ENCODE measurements around the gene SH2D3C. TPM values are rescaled to one million over a fixed set of nuclear protein-coding genes. Genes with fewer than 3 reads are reported as not detected.

SH2D3C gene
- total RNA-seq, 1 experiment from 2014 or later: 0.79 TPM

GRCh38 chr9:127767410-127767809 lies 11.1 kb downstream of the SH2D3C start:
- Histone ChIP-seq H2AFZ (no peak overlapping the region), H3F3A (ENCODE audit: insufficient read depth, low read depth) (peaks cover 6% of the 10 kb centered on the region; the same call in 1 of the 2 replicates), H3K36me3 (ENCODE audit: low read depth) (no peaks in the 10 kb centered on the region), H3K4me2 (no peak overlapping the region), H4K20me1 (ENCODE audit: insufficient read depth) (no peaks in the 10 kb centered on the region), H3K27me3 (ENCODE audit: insufficient read depth, low read depth) (peaks cover 15% of the 10 kb centered on the region), H3K27ac (no peak overlapping the region), H3K79me2 (ENCODE audit: low read depth) (no peaks in the 10 kb centered on the region), H3K4me3 (no peak overlapping the region), H3K9me3 (ENCODE audit: insufficient read depth, low read depth) (no peaks in the 10 kb centered on the region), H3K4me1 (replicated peaks; ENCODE audit: insufficient read depth) (peaks cover 7% of the 10 kb centered on the region), H3K9me2 (ENCODE audit: insufficient read depth) (no peaks in the 10 kb centered on the region)
- no peak for DNase-seq
- BruUV-seq (replicated peaks): no TSS peak
- POLR2A ChIA-PET (ENCODE audit: unreplicated experiment): no interaction called here
- no peak for TF ChIP-seq EZH2 (IDR thresholded peaks at IDR 0.05; ENCODE audit: low read depth)
- no peak for TF ChIP-seq CTCF (conservative IDR thresholded peaks at IDR 0.05)
- intact Hi-C loops (cut with micrococcal nuclease; ENCODE audit: unreplicated experiment): no loop called here
- CTCF ChIA-PET: interaction anchor here (0.6 kb wide), 1 partner anchor 267 kb away, joined by 3 read pairs; no protein-coding TSS in a partner anchor

GRCh38 chr9:127765418-127765817 lies 13.0 kb downstream of the SH2D3C start:
- H3K4me3 ChIP-seq: no peak overlapping the region
- H3K4me1 ChIP-seq (replicated peaks; ENCODE audit: insufficient read depth): peaks cover 3% of the 10 kb centered on the region
- no peaks in the 10 kb centered on the region for H3K79me2 ChIP-seq (ENCODE audit: low read depth)
- no peaks in the 10 kb centered on the region for H3K36me3 ChIP-seq (ENCODE audit: low read depth)
- H3K4me2 ChIP-seq: no peak overlapping the region
- POLR2A ChIA-PET (ENCODE audit: unreplicated experiment): interaction anchor here (0.7 kb wide), 1 partner anchor 661 kb away, joined by 3 read pairs; no protein-coding TSS in a partner anchor
- no peak overlapping the region for H3K27ac ChIP-seq
- TF ChIP-seq CTCF (conservative IDR thresholded peaks at IDR 0.05): no peak
- TF ChIP-seq EZH2 (IDR thresholded peaks at IDR 0.05; ENCODE audit: low read depth): no peak
- no peak overlapping the region for H2AFZ ChIP-seq
- H3K9me2 ChIP-seq (ENCODE audit: insufficient read depth): no peaks in the 10 kb centered on the region
- BruUV-seq (replicated peaks): no TSS peak
- no peaks in the 10 kb centered on the region for H3K9me3 ChIP-seq (ENCODE audit: insufficient read depth, low read depth)
- DNase-seq: no peak
- CTCF ChIA-PET: interaction anchor here (1.3 kb wide), 1 partner anchor 10 kb away, joined by 3 read pairs; no protein-coding TSS in a partner anchor
- peaks cover 35% of the 10 kb centered on the region for H3K27me3 ChIP-seq (ENCODE audit: insufficient read depth, low read depth)
- intact Hi-C loops (cut with micrococcal nuclease; ENCODE audit: unreplicated experiment): no loop called here
- H4K20me1 ChIP-seq (ENCODE audit: insufficient read depth): no peaks in the 10 kb centered on the region
- no peaks in the 10 kb centered on the region for H3F3A ChIP-seq (ENCODE audit: insufficient read depth, low read depth)

GRCh38 chr9:127763918-127764384 lies 14.5 kb downstream of the SH2D3C start:
- ChIA-PET POLR2A (ENCODE audit: unreplicated experiment) (no interaction called here), CTCF (no interaction called here)
- DNase-seq: peak in 1 of 2 experiments; percentile 45
- Histone ChIP-seq H3K9me3 (ENCODE audit: insufficient read depth, low read depth) (no peaks in the 10 kb centered on the region), H3F3A (ENCODE audit: insufficient read depth, low read depth) (no peaks in the 10 kb centered on the region), H3K4me1 (replicated peaks; ENCODE audit: insufficient read depth) (no peaks in the 10 kb centered on the region), H3K4me2 (no peak overlapping the region), H3K4me3 (no peak overlapping the region), H3K79me2 (ENCODE audit: low read depth) (no peaks in the 10 kb centered on the region), H3K36me3 (ENCODE audit: low read depth) (no peaks in the 10 kb centered on the region), H4K20me1 (ENCODE audit: insufficient read depth) (no peaks in the 10 kb centered on the region), H3K27ac (no peak overlapping the region), H3K27me3 (ENCODE audit: insufficient read depth, low read depth) (peaks cover 40% of the 10 kb centered on the region), H3K9me2 (ENCODE audit: insufficient read depth) (no peaks in the 10 kb centered on the region), H2AFZ (no peak overlapping the region)
- intact Hi-C loops (cut with micrococcal nuclease; ENCODE audit: unreplicated experiment): no loop called here
- TF ChIP-seq EZH2 (IDR thresholded peaks at IDR 0.05; ENCODE audit: low read depth) (no peak), CTCF (conservative IDR thresholded peaks at IDR 0.05) (peak; percentile 53)
- BruUV-seq (replicated peaks): no TSS peak
